GM23338 (cell line): ENCODE measurements around the gene NTRK1. TPM values are rescaled to one million over a fixed set of nuclear protein-coding genes. Genes with fewer than 3 reads are reported as not detected.

Experiments
- ATAC-seq: fragments of 200-7000 bp; cut with Tn5 transposase; 3 replicates; pipeline ENCODE4 v1.9.1; 2020
- DNase-seq: peaks from one replicate; pipeline ENCODE4 v3.0.0-alpha.2; 2015; ENCODE audit warnings: low spot score
- H2AFZ ChIP-seq: fragments of 200-600 bp; sonication (generic); 2 replicates; pipeline ENCODE4 v1.8.0; 2016; ENCODE audit warnings: antibody characterized with exemption, mild to moderate bottlenecking, moderate library complexity
- H3F3A ChIP-seq: fragments of 200-600 bp; sonication (generic); replicated peaks from 2 replicates; pipeline ENCODE4 v1.8.0; 2017; ENCODE audit warnings: antibody characterized with exemption, mixed run types, low read depth
- H3K27ac ChIP-seq: fragments of 200-600 bp; sonication (generic); 2 replicates; pipeline ENCODE4 v1.6.1; 2016; ENCODE audit warnings: low read depth
- H3K27me3 ChIP-seq: fragments of 200-600 bp; sonication (generic); 2 replicates; pipeline ENCODE4 v1.8.0; 2016; ENCODE audit warnings: mild to moderate bottlenecking, mixed run types, moderate library complexity; ENCODE audit not compliant: insufficient read depth
- H3K36me3 ChIP-seq: fragments of 200-600 bp; sonication (generic); 2 replicates; pipeline ENCODE4 v1.8.0; 2016; ENCODE audit warnings: mild to moderate bottlenecking; ENCODE audit not compliant: insufficient read depth
- H3K4me1 ChIP-seq: fragments of 200-600 bp; sonication (generic); 2 replicates; pipeline ENCODE4 v1.8.0; 2016; ENCODE audit warnings: mild to moderate bottlenecking, moderate library complexity; ENCODE audit not compliant: insufficient read depth
- H3K4me2 ChIP-seq: fragments of 200-600 bp; sonication (generic); 2 replicates; pipeline ENCODE4 v1.7.1; 2017; ENCODE audit warnings: mixed run types
- H3K4me3 ChIP-seq: fragments of 200-600 bp; sonication (generic); 2 replicates; pipeline ENCODE4 v1.6.1; 2016; ENCODE audit warnings: mixed run types
- H3K79me2 ChIP-seq: fragments of 200-600 bp; sonication (generic); replicated peaks from 2 replicates; pipeline ENCODE4 v1.8.0; 2017; ENCODE audit warnings: mild to moderate bottlenecking; ENCODE audit not compliant: insufficient read depth
- H3K9me2 ChIP-seq: fragments of 200-600 bp; sonication (generic); 2 replicates; pipeline ENCODE4 v1.8.0; 2017; ENCODE audit not compliant: insufficient read depth
- H4K20me1 ChIP-seq: fragments of 200-600 bp; sonication (generic); replicated peaks from 2 replicates; pipeline ENCODE4 v1.8.0; 2017; ENCODE audit warnings: mild to moderate bottlenecking; ENCODE audit not compliant: insufficient read depth
- H3K27ac Mint-ChIP-seq: 2 replicates; pipeline ENCODE4 v1.8.0; 2020; ENCODE audit warnings: inconsistent platforms, mild to moderate bottlenecking, moderate library complexity, mixed read lengths
- H3K27me3 Mint-ChIP-seq: 3 replicates; pipeline ENCODE4 v1.8.0; 2022; ENCODE audit warnings: low read depth, mild to moderate bottlenecking, moderate library complexity, mixed read lengths, inconsistent platforms; ENCODE audit not compliant: insufficient read depth, poor library complexity
- H3K36me3 Mint-ChIP-seq: 3 replicates; pipeline ENCODE4 v1.8.0; 2021; ENCODE audit warnings: low read depth, mild to moderate bottlenecking, inconsistent platforms, moderate library complexity, mixed read lengths
- H3K4me1 Mint-ChIP-seq: 3 replicates; pipeline ENCODE4 v1.8.0; 2020; ENCODE audit warnings: mild to moderate bottlenecking, inconsistent platforms, mixed read lengths
- H3K4me3 Mint-ChIP-seq: 3 replicates; pipeline ENCODE4 v1.8.0; 2021; ENCODE audit warnings: moderate library complexity, mild to moderate bottlenecking, inconsistent platforms, mixed read lengths
- H3K9me3 Mint-ChIP-seq: 3 replicates; pipeline ENCODE4 v1.8.0; 2020; ENCODE audit warnings: moderate library complexity, mild to moderate bottlenecking, inconsistent platforms, mixed read lengths
- CREB1 ChIP-seq: fragments of 250-450 bp; sonication (Bioruptor Pico); IDR thresholded peaks from 2 replicates; pipeline ENCODE4 v1.5.0; 2020; ENCODE audit warnings: low read depth, mild to moderate bottlenecking, moderate library complexity
- EZH2 ChIP-seq: fragments of 200-600 bp; sonication (generic); IDR thresholded peaks from one replicate; pipeline ENCODE4 v1.8.0; 2017; ENCODE audit warnings: antibody characterized with exemption, mild to moderate bottlenecking, low read depth; ENCODE audit not compliant: unreplicated experiment
- EZH2phosphoT487 ChIP-seq: fragments of 200-600 bp; sonication (generic); IDR thresholded peaks from one replicate; pipeline ENCODE4 v1.8.1; 2018; ENCODE audit warnings: antibody characterized with exemption; ENCODE audit not compliant: unreplicated experiment
- JUNB ChIP-seq: IDR thresholded peaks from one replicate; pipeline ENCODE4 v1.6.1; 2016; ENCODE audit warnings: antibody characterized with exemption; ENCODE audit not compliant: unreplicated experiment
- NANOG ChIP-seq: IDR thresholded peaks from 2 replicates; pipeline ENCODE4 v1.6.1; 2016; ENCODE audit warnings: antibody characterized with exemption, borderline replicate concordance
- POLR2AphosphoS5 ChIP-seq: IDR thresholded peaks from 2 replicates; pipeline ENCODE4 v1.6.1; 2016; ENCODE audit warnings: antibody characterized with exemption, low read depth
- REST ChIP-seq: IDR thresholded peaks from one replicate; pipeline ENCODE4 v1.6.1; 2018; ENCODE audit warnings: antibody characterized with exemption; ENCODE audit not compliant: unreplicated experiment
- STAT1 ChIP-seq: IDR thresholded peaks from one replicate; pipeline ENCODE4 v1.6.1; 2016; ENCODE audit warnings: antibody characterized with exemption; ENCODE audit not compliant: unreplicated experiment
- ZNF114 ChIP-seq: fragments of 250-450 bp; sonication (Bioruptor Pico); IDR thresholded peaks from 2 replicates; pipeline ENCODE4 v1.5.0; 2020; ENCODE audit warnings: mild to moderate bottlenecking, moderate library complexity
- ZNF331 ChIP-seq: fragments of 250-450 bp; sonication (Bioruptor Pico); IDR thresholded peaks from 2 replicates; pipeline ENCODE4 v1.5.0; 2020; ENCODE audit warnings: low read depth, mild to moderate bottlenecking, moderate library complexity
- polyA plus RNA-seq: library from polyadenylated mRNA; unstranded; fragments of >200 nt; fragmentation: Nextera tagmentation; extraction: Ambion mirVana; gene quantifications from 2 replicates; pipeline ENCODE4 v1.2.1, GENCODE V29; 2016
- total RNA-seq: library from RNA; depleted of rRNA; stranded (reverse); fragments of >200 nt; shearing (Covaris generic); gene quantifications from 2 replicates; pipeline ENCODE4 v1.2.3, GENCODE V29; 2014
- TF ChIP-seq, protein P1 (sequence below), 2 experiments: fragments of 200-600 bp in 1 of 2; sonication (generic) in 1 of 2; conservative IDR thresholded peaks; 2 replicates each; pipeline versions ENCODE4 v1.5.1 to v1.6.1; 2016 to 2017; ENCODE audit warnings: antibody characterized with exemption in 2 of 2, low read depth in 2 of 2, mild to moderate bottlenecking in 2 of 2, moderate library complexity in 1 of 2
- TF ChIP-seq, protein P2 (sequence below): IDR thresholded peaks from 2 replicates; pipeline ENCODE4 v1.6.1; 2016; ENCODE audit warnings: antibody characterized with exemption
- TF ChIP-seq, protein P3 (sequence below): fragments of 250-450 bp; sonication (Bioruptor Pico); IDR thresholded peaks from 2 replicates; pipeline ENCODE4 v1.5.0; 2020; ENCODE audit warnings: mild to moderate bottlenecking, moderate library complexity

Gene NTRK1
- total and polyA plus RNA-seq, 2 experiments from 2014 or later, result 0.42 to 0.45 TPM

GRCh38 chr1:156924478-156925153, 64.0 kb downstream of the NTRK1 start:
- DNase-seq (peak; percentile 63), ATAC-seq (no peak)
- peaks cover 100% of the 10 kb centered on the region for H3K27me3 ChIP-seq
- peak overlapping the region; percentile 85; the same call in 1 of the 2 replicates for H2AFZ ChIP-seq
- H4K20me1 ChIP-seq, result 0 out of 2 replicates have a peak, but pooled peaks cover 2% of the 10 kb centered on the region
- no peaks in the 10 kb centered on the region for H3K36me3 Mint-ChIP-seq
- peak overlapping the region; percentile 92 for H3K4me2 ChIP-seq
- peak overlapping the region; percentile 69 for H3K4me3 ChIP-seq
- H3K4me1 Mint-ChIP-seq, result peaks cover 25% of the 10 kb centered on the region
- peaks cover 96% of the 10 kb centered on the region for H3K27me3 Mint-ChIP-seq
- TF ChIP-seq POLR2AphosphoS5 (no peak), REST (no peak), JUNB (no peak), CREB1 (no peak), EZH2 (peak; percentile 70), STAT1 (no peak), EZH2phosphoT487 (no peak), NANOG (no peak), ZNF331 (CRISPR knock-in tag) (no peak), ZNF114 (CRISPR knock-in tag) (no peak)
- TF ChIP-seq, protein P1, sequence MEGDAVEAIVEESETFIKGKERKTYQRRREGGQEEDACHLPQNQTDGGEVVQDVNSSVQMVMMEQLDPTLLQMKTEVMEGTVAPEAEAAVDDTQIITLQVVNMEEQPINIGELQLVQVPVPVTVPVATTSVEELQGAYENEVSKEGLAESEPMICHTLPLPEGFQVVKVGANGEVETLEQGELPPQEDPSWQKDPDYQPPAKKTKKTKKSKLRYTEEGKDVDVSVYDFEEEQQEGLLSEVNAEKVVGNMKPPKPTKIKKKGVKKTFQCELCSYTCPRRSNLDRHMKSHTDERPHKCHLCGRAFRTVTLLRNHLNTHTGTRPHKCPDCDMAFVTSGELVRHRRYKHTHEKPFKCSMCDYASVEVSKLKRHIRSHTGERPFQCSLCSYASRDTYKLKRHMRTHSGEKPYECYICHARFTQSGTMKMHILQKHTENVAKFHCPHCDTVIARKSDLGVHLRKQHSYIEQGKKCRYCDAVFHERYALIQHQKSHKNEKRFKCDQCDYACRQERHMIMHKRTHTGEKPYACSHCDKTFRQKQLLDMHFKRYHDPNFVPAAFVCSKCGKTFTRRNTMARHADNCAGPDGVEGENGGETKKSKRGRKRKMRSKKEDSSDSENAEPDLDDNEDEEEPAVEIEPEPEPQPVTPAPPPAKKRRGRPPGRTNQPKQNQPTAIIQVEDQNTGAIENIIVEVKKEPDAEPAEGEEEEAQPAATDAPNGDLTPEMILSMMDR (conservative IDR thresholded peaks at IDR 0.05; ENCODE audit: low read depth in 2 of 2), result 0 out of 4 replicates have a peak, but pooled peaks of 1 of the 2 experiments have one; percentile 3
- TF ChIP-seq, protein P2, sequence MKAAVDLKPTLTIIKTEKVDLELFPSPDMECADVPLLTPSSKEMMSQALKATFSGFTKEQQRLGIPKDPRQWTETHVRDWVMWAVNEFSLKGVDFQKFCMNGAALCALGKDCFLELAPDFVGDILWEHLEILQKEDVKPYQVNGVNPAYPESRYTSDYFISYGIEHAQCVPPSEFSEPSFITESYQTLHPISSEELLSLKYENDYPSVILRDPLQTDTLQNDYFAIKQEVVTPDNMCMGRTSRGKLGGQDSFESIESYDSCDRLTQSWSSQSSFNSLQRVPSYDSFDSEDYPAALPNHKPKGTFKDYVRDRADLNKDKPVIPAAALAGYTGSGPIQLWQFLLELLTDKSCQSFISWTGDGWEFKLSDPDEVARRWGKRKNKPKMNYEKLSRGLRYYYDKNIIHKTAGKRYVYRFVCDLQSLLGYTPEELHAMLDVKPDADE, result no peak
- TF ChIP-seq, protein P3, sequence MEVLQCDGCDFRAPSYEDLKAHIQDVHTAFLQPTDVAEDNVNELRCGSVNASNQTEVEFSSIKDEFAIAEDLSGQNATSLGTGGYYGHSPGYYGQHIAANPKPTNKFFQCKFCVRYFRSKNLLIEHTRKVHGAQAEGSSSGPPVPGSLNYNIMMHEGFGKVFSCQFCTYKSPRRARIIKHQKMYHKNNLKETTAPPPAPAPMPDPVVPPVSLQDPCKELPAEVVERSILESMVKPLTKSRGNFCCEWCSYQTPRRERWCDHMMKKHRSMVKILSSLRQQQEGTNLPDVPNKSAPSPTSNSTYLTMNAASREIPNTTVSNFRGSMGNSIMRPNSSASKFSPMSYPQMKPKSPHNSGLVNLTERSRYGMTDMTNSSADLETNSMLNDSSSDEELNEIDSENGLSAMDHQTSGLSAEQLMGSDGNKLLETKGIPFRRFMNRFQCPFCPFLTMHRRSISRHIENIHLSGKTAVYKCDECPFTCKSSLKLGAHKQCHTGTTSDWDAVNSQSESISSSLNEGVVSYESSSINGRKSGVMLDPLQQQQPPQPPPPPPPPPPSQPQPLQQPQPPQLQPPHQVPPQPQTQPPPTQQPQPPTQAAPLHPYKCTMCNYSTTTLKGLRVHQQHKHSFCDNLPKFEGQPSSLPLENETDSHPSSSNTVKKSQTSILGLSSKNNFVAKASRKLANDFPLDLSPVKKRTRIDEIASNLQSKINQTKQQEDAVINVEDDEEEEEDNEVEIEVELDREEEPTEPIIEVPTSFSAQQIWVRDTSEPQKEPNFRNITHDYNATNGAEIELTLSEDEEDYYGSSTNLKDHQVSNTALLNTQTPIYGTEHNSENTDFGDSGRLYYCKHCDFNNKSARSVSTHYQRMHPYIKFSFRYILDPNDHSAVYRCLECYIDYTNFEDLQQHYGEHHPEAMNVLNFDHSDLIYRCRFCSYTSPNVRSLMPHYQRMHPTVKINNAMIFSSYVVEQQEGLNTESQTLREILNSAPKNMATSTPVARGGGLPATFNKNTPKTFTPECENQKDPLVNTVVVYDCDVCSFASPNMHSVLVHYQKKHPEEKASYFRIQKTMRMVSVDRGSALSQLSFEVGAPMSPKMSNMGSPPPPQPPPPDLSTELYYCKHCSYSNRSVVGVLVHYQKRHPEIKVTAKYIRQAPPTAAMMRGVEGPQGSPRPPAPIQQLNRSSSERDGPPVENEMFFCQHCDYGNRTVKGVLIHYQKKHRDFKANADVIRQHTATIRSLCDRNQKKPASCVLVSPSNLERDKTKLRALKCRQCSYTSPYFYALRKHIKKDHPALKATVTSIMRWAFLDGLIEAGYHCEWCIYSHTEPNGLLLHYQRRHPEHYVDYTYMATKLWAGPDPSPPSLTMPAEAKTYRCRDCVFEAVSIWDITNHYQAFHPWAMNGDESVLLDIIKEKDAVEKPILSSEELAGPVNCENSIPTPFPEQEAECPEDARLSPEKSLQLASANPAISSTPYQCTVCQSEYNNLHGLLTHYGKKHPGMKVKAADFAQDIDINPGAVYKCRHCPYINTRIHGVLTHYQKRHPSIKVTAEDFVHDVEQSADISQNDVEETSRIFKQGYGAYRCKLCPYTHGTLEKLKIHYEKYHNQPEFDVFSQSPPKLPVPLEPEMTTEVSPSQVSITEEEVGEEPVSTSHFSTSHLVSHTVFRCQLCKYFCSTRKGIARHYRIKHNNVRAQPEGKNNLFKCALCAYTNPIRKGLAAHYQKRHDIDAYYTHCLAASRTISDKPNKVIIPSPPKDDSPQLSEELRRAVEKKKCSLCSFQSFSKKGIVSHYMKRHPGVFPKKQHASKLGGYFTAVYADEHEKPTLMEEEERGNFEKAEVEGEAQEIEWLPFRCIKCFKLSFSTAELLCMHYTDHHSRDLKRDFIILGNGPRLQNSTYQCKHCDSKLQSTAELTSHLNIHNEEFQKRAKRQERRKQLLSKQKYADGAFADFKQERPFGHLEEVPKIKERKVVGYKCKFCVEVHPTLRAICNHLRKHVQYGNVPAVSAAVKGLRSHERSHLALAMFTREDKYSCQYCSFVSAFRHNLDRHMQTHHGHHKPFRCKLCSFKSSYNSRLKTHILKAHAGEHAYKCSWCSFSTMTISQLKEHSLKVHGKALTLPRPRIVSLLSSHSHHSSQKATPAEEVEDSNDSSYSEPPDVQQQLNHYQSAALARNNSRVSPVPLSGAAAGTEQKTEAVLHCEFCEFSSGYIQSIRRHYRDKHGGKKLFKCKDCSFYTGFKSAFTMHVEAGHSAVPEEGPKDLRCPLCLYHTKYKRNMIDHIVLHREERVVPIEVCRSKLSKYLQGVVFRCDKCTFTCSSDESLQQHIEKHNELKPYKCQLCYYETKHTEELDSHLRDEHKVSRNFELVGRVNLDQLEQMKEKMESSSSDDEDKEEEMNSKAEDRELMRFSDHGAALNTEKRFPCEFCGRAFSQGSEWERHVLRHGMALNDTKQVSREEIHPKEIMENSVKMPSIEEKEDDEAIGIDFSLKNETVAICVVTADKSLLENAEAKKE, result no peak
- no peaks in the 10 kb centered on the region for H3K79me2 ChIP-seq
- H3K4me3 Mint-ChIP-seq, result peak overlapping the region; percentile 74
- no peak overlapping the region for H3K27ac ChIP-seq
- H3K36me3 ChIP-seq, result no peaks in the 10 kb centered on the region
- H3K27ac Mint-ChIP-seq, result no peak overlapping the region
- no peaks in the 10 kb centered on the region; the same call in 1 of the 3 replicates for H3K9me3 Mint-ChIP-seq
- H3K4me1 ChIP-seq, result peaks cover 18% of the 10 kb centered on the region; the same call in 1 of the 2 replicates
- no peaks in the 10 kb centered on the region for H3K9me2 ChIP-seq
- peaks cover 9% of the 10 kb centered on the region; the same call in 1 of the 2 replicates for H3F3A ChIP-seq
